K562 (cell line): ENCODE measurements around the gene HGFAC.

Experiments used
- RBM17 ChIP-seq: fragments of 200-400 bp; formaldehyde crosslinking; IDR thresholded peaks from 2 replicates; pipeline ENCODE4 v1.6.1; 2017; ENCODE audit warnings: low read depth, mild to moderate bottlenecking, low read length, borderline replicate concordance
- ZNF75A ChIP-seq: fragments of 450-650 bp; formaldehyde crosslinking; IDR thresholded peaks from 2 replicates; pipeline ENCODE4 v1.4.0; 2020; ENCODE audit warnings: mild to moderate bottlenecking

- TF ChIP-seq RBM17 (no peak), ZNF75A (CRISPR knock-in tag) (no peak)
Measured at GRCh38 chr4:3488820-3489219, 47.1 kb downstream of the HGFAC start.
